HG02938 (cell line): Measurements from ENCODE around the gene CEACAM20.
"Not testable (repeated sequence)": the region's sequence is repeated elsewhere in the genome, so short reads cannot be mapped to it uniquely, and the experiment has no call there.

ENCODE experiments used
- ATAC-seq: cut with Tn5 transposase; IDR thresholded peaks from one replicate; pipeline ENCODE4 v1.9.1; 2021; ENCODE audit warnings: mild to moderate bottlenecking, moderate library complexity; ENCODE audit not compliant: unreplicated experiment

CEACAM20 gene

DNA sequence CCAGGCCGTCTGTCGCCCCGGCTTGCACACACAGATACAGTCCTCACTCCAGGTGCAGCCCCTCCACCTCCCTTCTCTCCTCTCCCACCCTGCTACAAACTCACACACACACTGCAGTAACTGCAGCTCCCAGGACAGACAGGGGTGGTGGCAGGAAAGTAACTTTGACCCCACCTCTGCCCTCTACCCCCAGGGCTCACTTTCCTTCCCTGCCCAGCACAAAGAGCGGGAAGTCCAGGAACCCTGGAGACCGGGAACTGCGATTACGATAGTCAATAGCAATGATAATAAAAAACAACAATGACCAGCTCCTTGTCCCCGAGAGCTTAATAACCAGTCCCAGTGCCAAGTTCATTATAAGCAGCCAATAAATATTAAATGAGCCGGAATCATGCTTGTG lies at the start of gene CEACAM20:
Gene CEACAM20 (minus strand): TSS at position 140 of the 400 bp plus-strand sequence. CDS start 166 bp downstream, outside the sequence.
- no peak for ATAC-seq

GRCh38 chr19:44577566-44577874 lies 48.0 kb upstream of the CEACAM20 start:
- no peak for ATAC-seq

DNA sequence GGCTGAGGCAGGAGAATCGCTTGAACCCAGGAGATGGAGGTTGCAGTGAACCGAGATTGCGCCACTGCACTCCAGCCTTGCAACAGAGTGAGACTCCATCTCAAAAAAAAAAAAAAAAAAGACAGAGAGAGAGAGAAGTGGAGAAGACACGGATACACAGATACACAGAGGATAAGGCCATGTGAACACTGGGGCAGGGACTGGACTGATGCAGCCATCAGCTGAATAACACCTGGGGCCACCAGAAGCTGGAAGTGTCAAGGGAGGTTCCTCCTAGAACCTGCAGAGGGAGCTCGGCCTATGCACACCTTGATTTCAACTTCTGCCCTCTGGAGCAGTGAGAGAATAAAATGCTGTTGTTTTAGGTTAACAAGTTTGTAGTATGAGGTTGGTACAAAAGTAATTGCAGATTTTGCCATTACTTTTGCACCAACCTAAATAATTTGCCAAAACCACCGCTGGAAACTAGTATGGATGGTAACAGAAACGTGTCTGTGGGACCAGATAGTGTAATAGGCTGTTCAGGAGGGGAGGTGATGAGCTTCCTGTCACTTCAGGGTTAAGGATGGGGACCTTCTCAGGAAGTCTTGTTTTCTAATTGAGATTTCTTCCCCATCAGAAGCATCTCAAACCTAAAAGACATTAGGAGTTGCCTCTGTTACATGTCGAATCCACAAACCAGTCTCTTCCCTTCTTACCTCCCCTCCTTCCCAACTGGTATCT lies 47.5 kb upstream of the CEACAM20 start:
- no peak for ATAC-seq

GRCh38 chr19:44575116-44575700 lies 45.7 kb upstream of the CEACAM20 start:
- ATAC-seq: no peak

- no peak for ATAC-seq
Observed at GRCh38 chr19:44574186-44574950, 44.9 kb upstream of the CEACAM20 start.

DNA sequence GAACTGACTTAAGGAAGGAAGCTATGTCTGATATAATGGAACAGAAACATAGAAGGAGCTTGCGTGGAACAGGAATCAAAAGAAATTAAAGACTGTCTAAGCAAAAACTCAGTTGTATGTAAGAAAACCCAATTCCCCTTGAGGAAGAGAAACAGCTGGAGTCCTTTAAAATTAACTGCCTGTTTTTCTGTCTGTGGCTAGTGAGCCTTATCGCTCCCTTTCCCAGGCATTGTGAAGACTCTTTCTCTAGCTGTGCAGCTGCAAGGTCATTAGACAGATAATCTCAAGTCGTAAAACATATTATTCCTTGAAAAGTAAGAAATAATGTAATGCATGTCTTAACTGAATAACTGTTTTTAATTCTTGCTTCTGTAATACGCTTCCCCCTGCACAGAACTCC lies 44.2 kb upstream of the CEACAM20 start:
- no peak for ATAC-seq

- ATAC-seq: no peak
Observed at GRCh38 chr19:44573183-44573582, 43.7 kb upstream of the CEACAM20 start.

GRCh38 chr19:44572581-44572900 lies 43.1 kb upstream of the CEACAM20 start:
- ATAC-seq: no peak

- no peak for ATAC-seq
Observed at GRCh38 chr19:44571830-44572580, 42.5 kb upstream of the CEACAM20 start.

DNA sequence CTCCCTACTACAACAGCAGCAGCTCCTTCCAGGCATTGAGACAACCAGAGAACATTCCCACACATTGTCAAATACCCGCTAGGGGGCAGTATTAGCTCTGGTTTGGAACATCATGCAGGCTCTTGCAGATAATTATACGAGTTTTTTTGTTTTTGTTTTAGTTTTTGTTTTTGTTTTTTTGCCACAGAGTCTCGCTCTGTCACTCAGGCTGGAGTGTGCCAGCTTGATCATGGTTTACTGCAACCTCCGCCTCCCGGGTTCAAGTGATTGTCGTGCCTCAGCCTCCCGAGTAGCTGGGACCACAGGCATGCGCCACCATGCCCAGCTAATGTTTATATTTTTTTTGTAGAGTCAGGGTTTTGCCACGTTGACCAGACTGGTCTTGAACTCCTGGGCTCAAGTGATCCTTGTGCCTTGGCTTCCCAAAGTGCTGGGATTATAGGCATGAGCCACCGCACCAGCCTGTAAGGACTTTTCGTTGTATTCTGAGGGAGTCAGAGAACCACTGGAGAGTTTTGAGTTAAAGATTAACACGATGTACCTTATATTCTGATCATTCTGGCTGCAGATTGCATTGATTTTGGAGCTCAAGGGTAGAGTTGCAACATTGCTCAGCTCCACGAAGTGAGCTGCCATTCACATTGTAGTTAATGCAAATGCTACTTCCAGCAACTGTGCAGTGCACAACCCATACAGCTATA lies 41.7 kb upstream of the CEACAM20 start:
- ATAC-seq: no peak

DNA sequence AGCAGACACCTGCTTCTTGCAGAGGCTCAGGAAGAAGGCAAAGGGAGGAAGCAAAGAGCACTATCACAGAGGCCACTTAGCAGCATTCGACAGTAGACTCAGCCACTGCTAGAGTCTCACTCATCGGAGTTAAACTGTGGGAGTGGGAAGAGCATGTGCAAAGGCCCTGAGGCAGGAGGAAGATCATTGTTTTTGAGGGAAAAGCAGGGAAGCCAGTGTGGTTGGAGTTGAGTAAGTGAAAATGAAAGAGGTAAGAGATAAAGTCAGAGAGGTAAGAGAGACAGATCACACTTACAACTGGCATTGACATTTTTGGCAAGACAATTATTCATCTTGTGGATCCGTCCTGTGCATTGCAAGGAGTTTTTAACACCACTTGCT lies 41.1 kb upstream of the CEACAM20 start:
- no peak for ATAC-seq

- no peak for ATAC-seq
Observed at GRCh38 chr19:44567745-44568144, 38.3 kb upstream of the CEACAM20 start.

GRCh38 chr19:44566984-44567383 lies 37.5 kb upstream of the CEACAM20 start:
- no peak for ATAC-seq

DNA sequence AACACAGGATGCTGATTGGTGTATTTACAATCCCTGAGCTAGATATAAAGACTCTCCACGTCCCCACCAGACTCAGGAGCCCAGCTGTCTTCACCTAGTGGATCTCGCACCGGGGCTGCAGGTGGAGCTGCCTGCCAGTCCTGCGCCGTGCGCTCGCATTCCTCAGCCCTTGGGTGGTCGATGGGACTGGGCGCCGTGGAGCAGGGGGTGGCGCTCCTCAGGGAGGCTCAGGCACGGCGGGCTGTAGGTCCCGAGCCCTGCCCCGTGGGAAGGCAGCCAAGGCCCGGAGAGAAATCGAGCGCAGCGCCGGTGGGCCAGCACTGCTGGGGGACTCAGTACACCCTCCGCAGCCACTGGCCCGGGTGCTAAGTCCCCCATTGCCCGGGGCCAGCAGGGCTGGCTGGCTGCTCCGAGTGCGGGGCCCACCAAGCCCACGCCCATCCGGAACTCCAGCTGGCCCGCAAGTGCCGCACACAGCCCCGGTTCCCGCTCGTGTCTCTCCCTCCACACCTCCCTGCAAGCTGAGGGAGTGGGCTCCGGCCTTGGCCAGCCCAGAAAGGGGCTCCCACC lies 33.7 kb upstream of the CEACAM20 start:
- ATAC-seq: not testable (repeated sequence)

- ATAC-seq: no peak
Observed at GRCh38 chr19:44557933-44558332, 28.5 kb upstream of the CEACAM20 start.

DNA sequence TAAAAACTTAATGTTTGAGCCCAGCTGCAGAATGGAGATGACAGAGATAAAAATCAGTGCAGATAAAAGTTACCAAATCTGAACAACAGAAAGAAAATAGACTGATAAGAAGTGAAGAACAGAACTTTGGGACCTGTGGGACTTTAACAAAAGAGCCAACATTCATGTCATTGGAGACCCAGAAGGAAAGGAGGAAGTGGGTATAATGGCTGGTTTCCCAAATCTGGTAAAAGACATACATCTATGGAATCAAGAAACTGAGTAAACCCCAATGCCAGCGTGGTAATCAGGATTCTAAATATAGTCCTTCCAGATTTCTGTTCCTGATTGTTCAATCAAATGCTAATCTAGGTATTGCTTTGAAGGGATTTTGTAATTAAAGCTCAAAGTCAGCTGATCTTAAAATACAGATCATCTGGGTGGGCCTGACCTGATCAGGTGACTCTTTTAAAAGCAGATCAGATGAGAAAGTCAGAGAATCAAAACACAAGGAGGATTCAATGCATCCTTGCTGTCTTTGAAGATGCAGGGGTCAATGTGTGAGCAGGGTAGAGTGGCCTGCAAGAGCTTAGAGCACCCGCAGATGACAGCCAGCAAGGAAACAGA lies 25.3 kb upstream of the CEACAM20 start:
- ATAC-seq: no peak

DNA sequence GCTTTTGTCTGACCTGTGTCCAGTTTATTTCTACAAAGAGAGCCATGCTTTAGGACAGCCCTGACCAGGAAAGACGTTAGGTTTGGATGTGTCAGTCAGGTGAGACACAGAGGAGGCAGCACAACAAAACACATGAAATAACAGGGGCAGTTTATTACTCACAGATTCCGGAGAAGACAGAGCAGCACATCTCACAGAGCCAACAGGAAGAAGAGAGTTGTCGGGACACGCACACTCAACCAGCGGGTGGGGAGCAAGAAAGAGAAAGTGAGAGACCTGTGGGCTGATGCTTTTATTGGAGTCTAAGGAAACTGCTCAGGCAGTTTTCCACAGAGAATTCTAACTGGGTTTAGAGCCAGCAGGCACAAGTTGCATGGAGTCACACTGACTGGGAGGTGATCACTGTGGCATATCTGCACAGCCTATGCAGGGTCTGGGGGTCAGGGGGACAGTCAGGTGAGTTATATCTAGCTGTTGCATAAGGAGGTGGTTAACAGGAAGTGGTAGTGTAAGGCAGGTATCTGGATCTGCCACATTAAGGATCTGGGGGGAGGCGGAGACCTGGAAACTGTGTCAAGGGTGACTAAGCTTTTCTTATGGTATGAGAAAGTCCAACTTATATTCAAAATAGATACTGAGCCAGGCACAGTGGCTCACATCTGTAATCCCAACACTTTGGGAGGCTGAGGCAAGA lies 24.1 kb upstream of the CEACAM20 start:
- ATAC-seq: no peak

DNA sequence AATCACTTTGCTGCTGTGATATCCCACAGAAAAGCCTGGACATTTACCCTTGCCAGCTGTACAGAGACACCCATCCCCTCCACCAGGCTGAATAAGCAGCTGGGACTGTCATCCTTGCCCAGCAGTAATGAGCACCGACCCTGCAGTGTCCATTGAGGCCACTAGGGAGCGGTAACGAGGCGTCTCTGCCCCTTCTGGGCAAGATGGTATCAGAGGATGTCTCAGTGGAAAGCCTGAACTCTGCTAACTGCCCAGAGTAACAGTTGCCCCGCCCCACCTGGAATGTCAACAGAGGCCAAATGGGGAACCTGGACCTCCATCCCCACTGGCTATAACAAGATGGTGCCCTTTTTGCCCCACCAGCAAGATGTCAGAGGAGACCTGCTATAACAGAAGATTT lies 22.8 kb upstream of the CEACAM20 start:
- no peak for ATAC-seq

DNA sequence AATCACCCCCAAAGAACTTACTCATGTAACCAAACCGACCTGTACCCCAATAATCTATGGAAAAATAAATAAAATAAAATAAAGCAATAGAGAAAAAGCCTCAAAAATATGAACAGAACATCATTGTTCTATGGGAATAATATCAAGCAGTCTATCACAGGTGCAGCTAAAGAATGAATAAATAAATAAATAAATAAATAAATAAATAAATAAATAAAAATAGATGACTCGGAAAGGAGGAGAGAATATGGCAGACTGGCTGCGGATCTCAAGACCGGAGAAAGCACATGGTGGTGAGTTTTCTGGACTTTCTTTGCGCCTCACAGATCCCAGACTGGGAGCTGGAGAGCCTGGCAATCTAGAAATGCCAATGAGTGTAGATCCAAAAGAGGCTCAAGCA lies 22.4 kb upstream of the CEACAM20 start:
- ATAC-seq: no peak

DNA sequence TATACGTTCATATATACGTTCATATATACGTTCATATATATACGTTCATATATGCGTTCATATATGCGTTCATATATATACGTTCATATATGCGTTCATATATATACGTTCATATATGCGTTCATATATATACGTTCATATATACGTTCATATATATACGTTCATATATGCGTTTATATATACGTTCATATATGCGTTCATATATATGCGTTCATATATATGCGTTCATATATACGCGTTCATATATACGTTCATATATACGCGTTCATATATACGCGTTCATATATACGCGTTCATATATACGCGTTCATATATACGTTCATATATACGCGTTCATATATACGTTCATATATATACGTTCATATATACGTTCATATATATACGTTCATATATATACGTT lies 21.5 kb upstream of the CEACAM20 start:
- not testable (repeated sequence) for ATAC-seq
